ENCODE measurements around the gene GET3. TPM values are rescaled to one million over a fixed set of nuclear protein-coding genes. Genes with fewer than 3 reads are reported as not detected.

Gene GET3
- polyA plus RNA-seq, 2 of the 4 experiments (the other 2 are of a cell fraction), result 87.0 to 91.7 TPM

GRCh38 chr19:12695997-12696365 lies 41.3 kb upstream of the GET3 start:
- peaks cover 5% of the 10 kb centered on the region; the same call in 1 of the 3 replicates for H3K4me1 ChIP-seq
- peak overlapping the region; percentile 73 for H3K4me2 ChIP-seq
- ChIA-PET CTCF (interaction anchor here (0.6 to 1.5 kb wide), 6 partner anchors 20 to 122 kb away, joined by 3 to 5 read pairs (median 3); no protein-coding TSS in a partner anchor), POLR2A (no interaction called here)
- peak overlapping the region; percentile 71 for H3K4me3 ChIP-seq
- 25% methylated on average over 1 of the region's 36 CpGs for WGBS (ENCODE audit: missing lambda C conversion rate)
- TF ChIP-seq RCOR1 (IDR thresholded peaks at IDR 0.05; ENCODE audit: low read depth, low read length) (no peak), HDAC2 (IDR thresholded peaks at IDR 0.05) (no peak), PHF8 (IDR thresholded peaks at IDR 0.05; ENCODE audit: borderline replicate concordance, low read depth) (no peak), HMGXB4 (CRISPR knock-in tag; IDR thresholded peaks at IDR 0.05; ENCODE audit: borderline replicate concordance) (no peak), HOXA7 (CRISPR knock-in tag; IDR thresholded peaks at IDR 0.05) (no peak), POLR2AphosphoS2 (conservative IDR thresholded peaks at IDR 0.05; ENCODE audit: low read length) (no peak), ATOH8 (CRISPR knock-in tag; IDR thresholded peaks at IDR 0.05; ENCODE audit: low read depth) (no peak), USF2 (IDR thresholded peaks at IDR 0.05) (no peak), RAD21 (conservative IDR thresholded peaks at IDR 0.05 in 1 of 2, IDR thresholded peaks at IDR 0.05 in 1 of 2) (no peak), FOSL2 (IDR thresholded peaks at IDR 0.05) (no peak), FOSL2 (CRISPR knock-in tag; IDR thresholded peaks at IDR 0.05) (no peak), HOXB13 (CRISPR knock-in tag; IDR thresholded peaks at IDR 0.05; ENCODE audit: low read depth) (no peak), ZSCAN20 (CRISPR knock-in tag; IDR thresholded peaks at IDR 0.05) (no peak), CTCF (IDR thresholded peaks at IDR 0.05) (no peak), HEYL (CRISPR knock-in tag; IDR thresholded peaks at IDR 0.05) (no peak), NR3C1 (IDR thresholded peaks at IDR 0.05) (no peak), HES2 (IDR thresholded peaks at IDR 0.05) (no peak), CBX2 (IDR thresholded peaks at IDR 0.05; ENCODE audit: borderline replicate concordance, low read depth) (no peak), CHD4 (IDR thresholded peaks at IDR 0.05; ENCODE audit: borderline replicate concordance) (no peak), MAFK (IDR thresholded peaks at IDR 0.05; ENCODE audit: partially characterized antibody) (no peak)
- peak in 1 of 2 experiments; percentile 10 for DNase-seq (ENCODE audit: low read depth in 1 of 2, low spot score in 1 of 2)
- ATAC-seq, result peak; percentile 35 to 43; a peak in 5 of 6 replicates
- H3K9me3 ChIP-seq, result no peaks in the 10 kb centered on the region
- no peak for FAIRE-seq
- H3K27ac ChIP-seq, result peak overlapping the region; percentile 75 to 91

All from A549 (cell line).